ENCODE data around the gene MAP3K9.
"Not testable (repeated sequence)": the region's sequence is repeated elsewhere in the genome, so short reads cannot be mapped to it uniquely, and the experiment has no call there.

The MAP3K9 gene

DNA sequence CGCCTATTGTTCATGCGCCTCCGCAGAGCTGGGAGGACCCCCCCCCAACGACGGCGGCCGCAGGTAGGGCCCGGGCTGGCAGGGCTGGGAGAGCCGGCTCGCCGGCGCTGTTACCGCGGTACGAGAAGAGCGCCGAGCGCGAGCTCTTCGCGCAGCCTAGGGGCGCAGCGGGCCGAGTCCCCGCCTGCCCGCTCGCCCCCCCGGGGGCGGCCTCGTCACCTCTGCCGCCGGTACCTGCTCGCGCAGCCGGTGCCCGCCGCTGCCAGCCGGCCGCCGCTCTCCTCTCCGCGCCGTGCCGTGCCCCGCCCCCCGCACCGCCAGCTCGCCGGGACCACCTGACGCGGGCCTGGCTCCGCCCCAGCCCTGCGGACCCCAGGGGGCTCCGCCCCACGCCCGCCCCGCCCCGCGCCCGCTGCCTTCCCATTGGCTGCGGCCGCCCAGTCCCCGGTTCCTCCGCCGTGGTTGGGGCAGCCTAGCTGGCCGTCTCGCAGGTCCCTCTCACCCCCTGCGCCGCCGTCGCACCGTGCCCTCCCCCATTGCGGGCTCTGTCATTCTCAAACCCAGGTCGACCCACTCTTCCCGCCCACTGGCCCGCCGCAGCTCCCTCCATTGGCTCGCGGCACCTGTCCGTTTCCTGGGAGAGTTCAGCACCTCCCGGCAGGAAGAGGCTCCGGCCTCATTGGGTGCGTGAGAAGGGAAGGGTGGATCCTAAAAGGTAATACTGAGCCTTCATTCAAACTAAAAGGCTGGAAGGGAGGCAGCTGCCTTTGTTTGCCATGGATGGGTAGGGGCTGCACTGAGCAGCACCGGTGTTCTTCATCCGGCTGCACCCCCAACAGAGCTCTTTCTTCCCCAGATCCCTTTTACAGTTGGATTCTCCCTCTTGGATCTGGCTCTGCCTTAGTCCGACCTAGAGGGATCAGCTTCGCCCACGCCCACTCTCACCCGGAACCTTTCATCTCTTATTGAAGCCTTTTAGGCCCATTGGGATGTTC lies at the start of gene MAP3K9:
Gene MAP3K9, minus strand, starts transcription at position 289 of the 995 bp plus-strand sequence. CDS start 342 bp downstream, outside the sequence.
- peak; percentile 94 for DNase-seq

- no peak for DNase-seq
Observed at GRCh38 chr14:70858641-70859040, 49.3 kb upstream of the MAP3K9 start.

DNA sequence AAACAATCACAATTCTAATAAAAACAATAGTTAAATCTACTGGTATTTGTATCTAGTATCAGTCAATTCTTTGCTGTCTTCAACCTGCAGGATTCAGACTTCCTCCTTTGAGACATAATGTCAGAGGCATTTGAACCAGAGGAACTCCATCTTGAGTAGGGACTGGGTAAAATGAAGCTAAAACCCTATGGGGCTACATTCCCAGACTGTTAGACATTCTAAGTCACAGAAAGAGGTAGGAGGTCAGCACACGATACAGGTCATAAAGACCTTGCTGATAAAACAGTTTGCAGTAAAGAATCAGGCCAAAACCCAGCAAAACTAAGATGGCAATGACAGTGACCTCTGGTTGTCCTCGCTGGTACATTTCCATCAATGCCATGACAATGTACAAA lies 48.2 kb upstream of the MAP3K9 start:
- no peak for DNase-seq

DNA sequence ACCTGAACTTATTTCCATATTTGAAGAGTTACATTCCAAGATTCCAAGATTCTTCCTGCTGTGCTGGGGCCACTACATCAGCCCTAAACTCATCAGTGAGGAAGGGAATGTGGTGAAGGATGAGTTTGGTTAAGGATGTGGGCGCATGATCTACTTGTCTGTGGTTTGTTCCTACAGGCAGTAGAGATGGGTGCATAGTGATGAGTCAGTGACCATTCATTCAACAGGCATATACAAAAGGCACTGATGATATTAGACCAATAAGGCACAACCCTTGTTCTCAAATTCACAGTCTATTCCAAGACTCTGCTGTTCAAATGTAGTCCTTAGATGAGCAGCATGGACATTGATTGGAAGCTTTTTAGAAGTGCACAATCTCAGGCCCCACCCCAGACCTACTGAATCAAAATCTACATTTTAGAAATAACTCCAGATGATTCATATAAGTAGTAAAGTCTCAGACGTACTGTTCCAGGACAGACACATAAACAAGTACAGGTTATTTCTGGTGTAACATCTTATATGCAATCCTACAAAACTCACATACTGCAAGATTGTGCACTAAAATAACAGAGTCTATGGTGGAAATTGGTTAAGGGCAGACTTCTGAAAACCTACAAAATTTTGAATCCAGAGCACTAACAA lies 47.7 kb upstream of the MAP3K9 start:
- DNase-seq = no peak

DNA sequence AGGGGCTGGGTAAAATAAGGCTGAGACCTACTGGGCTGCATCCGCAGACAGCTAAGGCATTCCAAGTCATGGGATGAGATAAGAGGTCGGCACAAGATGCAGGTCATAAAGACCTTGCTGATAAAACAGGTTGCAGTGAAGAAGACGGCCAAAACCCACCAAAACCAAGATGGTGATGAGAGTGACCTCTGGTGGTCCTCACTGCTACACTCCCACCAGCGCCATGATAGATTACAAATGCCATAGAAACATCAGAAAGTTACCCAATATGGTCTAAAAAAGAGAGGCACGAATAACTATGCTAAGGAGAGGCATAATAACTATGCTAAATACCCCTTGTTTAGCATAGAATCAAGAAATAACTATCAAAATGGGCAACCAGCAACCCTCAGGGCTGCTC lies 46.2 kb upstream of the MAP3K9 start:
- no peak for DNase-seq

DNA sequence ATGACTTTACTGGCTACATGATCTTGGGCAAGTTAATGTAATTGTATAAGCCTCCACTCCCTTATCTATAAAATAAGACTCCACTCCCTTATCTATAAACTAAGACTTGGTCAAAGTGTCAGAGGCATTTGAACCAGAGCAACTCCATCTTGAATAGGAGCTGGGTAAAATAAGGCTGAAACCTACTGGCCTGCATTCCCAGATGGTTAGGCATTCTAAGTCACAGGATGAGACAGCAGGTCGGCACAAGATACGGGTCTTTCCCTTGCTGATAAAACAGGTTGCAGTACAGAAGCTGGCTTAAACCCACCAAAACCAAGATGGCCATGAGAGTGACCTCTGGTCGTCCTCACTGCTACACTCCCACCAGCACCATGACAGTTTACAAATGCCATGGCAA lies 44.3 kb upstream of the MAP3K9 start:
- not testable (repeated sequence) for DNase-seq

- DNase-seq = no peak
Observed at GRCh38 chr14:70847406-70848090, 38.2 kb upstream of the MAP3K9 start.

- DNase-seq = no peak
Observed at GRCh38 chr14:70845601-70846000, 36.3 kb upstream of the MAP3K9 start.

- peak; percentile 10 for DNase-seq
Observed at GRCh38 chr14:70842851-70843462, 33.6 kb upstream of the MAP3K9 start.

DNA sequence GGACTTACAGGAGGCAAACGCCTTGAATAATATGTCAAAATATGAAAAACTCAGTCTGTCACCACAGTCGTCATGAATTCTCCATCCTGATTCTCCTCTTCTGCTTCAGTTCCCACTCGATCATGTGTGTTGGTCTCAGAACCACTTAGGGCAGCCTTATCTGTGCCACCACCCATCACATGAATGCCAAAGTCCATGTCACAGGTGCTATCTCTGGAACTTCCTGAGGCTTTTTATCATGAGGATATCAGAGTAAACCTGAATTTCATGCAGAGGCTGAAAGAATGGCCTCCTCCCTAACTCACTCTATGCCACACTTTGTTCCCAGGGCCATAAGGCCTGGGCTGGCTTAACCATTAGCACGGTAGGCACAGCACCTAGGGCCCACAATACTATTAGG lies 28.8 kb upstream of the MAP3K9 start:
- DNase-seq = no peak

GRCh38 chr14:70836946-70837345 lies 27.6 kb upstream of the MAP3K9 start:
- DNase-seq = no peak

GRCh38 chr14:70833884-70834283 lies 24.6 kb upstream of the MAP3K9 start:
- DNase-seq = no peak

DNA sequence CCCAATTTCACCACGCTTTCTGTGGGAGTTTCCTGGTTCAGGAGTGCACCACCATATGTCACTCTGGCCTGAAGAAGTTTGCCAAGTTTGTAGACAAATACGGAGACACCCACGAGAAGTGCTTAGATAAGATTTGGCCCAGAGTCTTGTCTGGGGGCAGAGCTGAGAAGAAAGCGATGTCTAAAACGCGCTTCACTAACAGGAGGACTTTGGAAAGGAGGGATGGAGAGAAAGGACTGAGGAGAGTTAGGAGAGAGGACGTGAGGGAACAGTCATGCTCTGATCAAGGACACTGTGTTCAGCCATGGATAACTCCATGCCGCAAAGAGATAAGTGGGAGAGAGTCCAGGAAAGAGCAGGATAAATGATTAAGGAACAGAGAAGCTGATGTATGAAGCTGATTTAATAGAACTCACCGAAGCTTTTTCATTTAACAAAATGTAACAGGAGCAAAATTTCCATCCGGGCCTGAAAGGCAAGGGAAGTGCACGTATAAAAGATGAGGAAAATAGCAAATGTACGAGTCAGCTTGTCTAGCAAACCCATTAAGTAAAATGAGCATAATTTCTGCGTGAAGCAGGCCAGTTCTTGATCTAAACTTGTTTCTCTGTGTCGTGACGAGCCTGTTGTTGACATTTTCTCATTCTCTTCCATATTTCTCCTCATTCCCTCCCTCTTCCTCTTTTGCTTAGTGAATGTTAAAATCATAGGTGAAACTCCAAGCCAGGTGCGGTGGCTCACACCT lies 23.4 kb upstream of the MAP3K9 start:
- DNase-seq = no peak

GRCh38 chr14:70830998-70831781 lies 21.9 kb upstream of the MAP3K9 start:
- no peak for DNase-seq

DNA sequence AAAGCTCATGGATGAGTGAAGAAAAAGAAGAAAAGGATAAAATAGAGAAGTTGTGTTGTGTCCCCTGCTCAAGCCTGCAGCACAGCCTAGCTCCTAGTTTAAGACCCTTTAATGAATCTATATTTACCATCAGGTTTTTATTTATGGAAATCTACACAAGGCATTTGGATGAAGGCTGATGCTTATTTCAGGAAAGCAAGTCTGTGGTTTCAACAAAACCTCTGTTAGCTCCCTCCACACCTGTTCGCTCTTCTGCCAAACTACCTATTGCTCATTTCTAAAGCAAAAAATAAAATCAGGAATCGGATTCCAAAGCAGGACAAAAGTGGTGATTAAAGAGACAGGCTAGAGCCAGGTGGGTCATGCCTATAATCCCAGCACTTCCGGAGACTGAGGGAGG lies 18.9 kb upstream of the MAP3K9 start:
- no peak for DNase-seq

DNA sequence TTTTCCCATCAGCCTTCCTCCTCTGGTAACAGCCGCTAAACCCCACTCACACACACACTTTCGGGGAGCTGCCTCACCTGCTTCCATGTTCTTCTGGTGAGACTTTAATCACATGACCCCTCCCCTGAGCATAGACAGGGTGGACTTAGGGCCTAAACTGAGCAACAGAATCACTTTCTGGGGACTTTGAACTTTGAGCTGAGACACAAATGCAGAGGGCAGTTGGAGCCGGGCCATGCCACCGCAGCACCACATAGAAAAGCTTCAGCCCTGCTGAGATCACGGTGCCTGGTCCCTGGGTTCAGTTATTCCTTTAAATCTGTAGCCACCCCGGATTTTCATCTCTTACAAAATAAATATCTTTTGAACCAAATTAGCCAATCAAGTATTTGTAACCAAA lies 18.4 kb upstream of the MAP3K9 start:
- no peak for DNase-seq

GRCh38 chr14:70827347-70827746 lies 18.0 kb upstream of the MAP3K9 start:
- no peak for DNase-seq

- no peak for DNase-seq
Observed at GRCh38 chr14:70823281-70823680, 14.0 kb upstream of the MAP3K9 start.

- DNase-seq = peak; percentile 81
Observed at GRCh38 chr14:70822530-70823185, 13.3 kb upstream of the MAP3K9 start.

DNA sequence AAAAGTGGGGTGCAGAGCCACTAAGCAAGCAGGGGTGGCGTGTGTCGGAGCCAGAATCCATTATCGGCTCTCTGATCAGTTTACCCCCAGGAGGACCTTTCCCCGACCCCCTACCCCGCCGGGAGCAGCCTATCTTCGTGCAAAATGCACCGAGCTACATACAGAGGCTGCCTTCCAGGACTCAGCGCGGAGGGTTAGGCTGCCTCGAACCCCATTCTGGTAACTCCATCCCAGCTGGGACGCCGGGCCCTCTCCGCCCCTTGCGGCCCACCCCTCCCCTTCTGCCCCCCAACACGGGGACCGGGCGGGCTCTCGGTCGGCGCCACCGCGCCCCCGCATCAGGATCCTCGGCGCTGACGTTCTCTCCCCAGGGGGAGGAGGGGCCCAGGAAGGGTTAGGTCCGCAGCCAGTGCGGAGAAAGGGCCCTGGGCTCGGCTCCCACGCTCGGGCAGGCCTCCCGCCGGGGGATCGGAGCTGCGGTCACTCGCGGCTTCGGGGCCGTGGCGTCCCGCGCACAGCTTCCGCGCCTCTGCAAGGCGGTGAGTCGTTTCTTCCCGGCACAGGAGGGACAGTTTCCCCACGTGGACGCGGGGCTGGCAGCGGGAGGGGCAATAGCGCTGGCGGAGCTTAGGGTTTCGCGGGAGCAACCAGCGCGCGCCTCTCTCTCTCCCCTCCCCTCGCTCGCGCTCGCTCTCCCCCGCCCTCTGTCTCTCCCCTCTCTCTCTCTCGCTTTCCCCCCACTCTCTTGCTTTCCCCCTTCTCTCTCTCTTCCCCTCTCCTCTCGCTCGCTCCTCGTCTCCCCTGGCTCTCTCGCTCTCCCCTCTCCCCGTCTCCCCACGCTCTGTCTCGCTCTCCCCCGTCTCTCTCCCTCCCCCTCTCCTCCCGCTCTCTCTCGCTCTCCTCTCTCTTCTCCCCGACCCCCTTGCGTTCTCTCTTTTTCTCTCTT lies 12.5 kb upstream of the MAP3K9 start:
- peak; percentile 84 for DNase-seq
